C4-2B (cell line): ENCODE data around the gene CDA.

ENCODE experiments used
- ZFX ChIP-seq: fragments of 450-650 bp; IDR thresholded peaks from 2 replicates; pipeline ENCODE4 v1.6.1; 2017
- TF ChIP-seq, protein P1 (sequence below): fragments of 450-650 bp; conservative IDR thresholded peaks from 2 replicates; pipeline ENCODE4 v1.5.1; 2017; ENCODE audit warnings: mild to moderate bottlenecking

DNA sequence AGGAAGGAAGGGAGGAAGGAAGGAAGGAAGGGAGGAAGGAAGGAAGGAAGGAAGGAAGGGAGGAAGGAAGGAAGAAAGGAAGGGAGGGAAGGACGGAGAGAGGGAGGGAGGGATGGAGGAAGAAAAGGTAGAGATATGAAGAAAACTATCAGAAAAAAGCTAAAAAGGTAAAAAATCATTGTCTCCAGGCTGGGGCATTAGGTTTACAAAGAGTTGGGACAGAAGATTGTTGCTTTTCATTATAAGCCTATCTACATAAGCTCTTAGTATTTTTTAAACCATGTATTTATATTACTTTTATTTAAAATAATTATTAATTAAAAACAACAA, 37.2 kb downstream of the CDA start:
- TF ChIP-seq, protein P1, sequence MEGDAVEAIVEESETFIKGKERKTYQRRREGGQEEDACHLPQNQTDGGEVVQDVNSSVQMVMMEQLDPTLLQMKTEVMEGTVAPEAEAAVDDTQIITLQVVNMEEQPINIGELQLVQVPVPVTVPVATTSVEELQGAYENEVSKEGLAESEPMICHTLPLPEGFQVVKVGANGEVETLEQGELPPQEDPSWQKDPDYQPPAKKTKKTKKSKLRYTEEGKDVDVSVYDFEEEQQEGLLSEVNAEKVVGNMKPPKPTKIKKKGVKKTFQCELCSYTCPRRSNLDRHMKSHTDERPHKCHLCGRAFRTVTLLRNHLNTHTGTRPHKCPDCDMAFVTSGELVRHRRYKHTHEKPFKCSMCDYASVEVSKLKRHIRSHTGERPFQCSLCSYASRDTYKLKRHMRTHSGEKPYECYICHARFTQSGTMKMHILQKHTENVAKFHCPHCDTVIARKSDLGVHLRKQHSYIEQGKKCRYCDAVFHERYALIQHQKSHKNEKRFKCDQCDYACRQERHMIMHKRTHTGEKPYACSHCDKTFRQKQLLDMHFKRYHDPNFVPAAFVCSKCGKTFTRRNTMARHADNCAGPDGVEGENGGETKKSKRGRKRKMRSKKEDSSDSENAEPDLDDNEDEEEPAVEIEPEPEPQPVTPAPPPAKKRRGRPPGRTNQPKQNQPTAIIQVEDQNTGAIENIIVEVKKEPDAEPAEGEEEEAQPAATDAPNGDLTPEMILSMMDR: no peak
- no peak for TF ChIP-seq ZFX
